GM04504 (cell line): ENCODE data around the gene SLC4A2.
"Not testable (repeated sequence)": the region's sequence is repeated elsewhere in the genome, so short reads cannot be mapped to it uniquely, and the experiment has no call there.

ENCODE experiments used
- DNase-seq: peaks from one replicate; pipeline ENCODE4 v3.0.0-alpha.2; 2012; ENCODE audit warnings: low read depth

Gene SLC4A2

GRCh38 chr7:151024435-151025056 is 34.8 kb upstream of the SLC4A2 start, which contains the start of gene ATG9B:
Gene ATG9B (minus strand): TSS chr7:151024494. CDS start chr7:151024423, 71 bp downstream.
- DNase-seq, result no peak

GRCh38 chr7:151025924-151026671 is 33.3 kb upstream of the SLC4A2 start:
- no peak for DNase-seq

GRCh38 chr7:151026771-151027727 is 32.3 kb upstream of the SLC4A2 start:
- not testable (repeated sequence) for DNase-seq

GRCh38 chr7:151027728-151028130 is 31.7 kb upstream of the SLC4A2 start:
- DNase-seq, result not testable (repeated sequence)

GRCh38 chr7:151028131-151028947 is 31.1 kb upstream of the SLC4A2 start, which contains the start of gene ABCB8:
Gene ABCB8 (plus strand): TSS chr7:151028450. CDS start chr7:151028516, 66 bp downstream.
- DNase-seq, result peak; percentile 99

GRCh38 chr7:151028948-151029501 is 30.4 kb upstream of the SLC4A2 start:
- DNase-seq, result no peak

GRCh38 chr7:151031011-151031410 is 28.4 kb upstream of the SLC4A2 start:
- no peak for DNase-seq

GRCh38 chr7:151032936-151033863 is 26.2 kb upstream of the SLC4A2 start:
- no peak for DNase-seq

GRCh38 chr7:151033864-151034249 is 25.5 kb upstream of the SLC4A2 start:
- DNase-seq, result no peak

- DNase-seq, result no peak
Observed at GRCh38 chr7:151034312-151035025, 24.9 kb upstream of the SLC4A2 start.

- no peak for DNase-seq
Observed at GRCh38 chr7:151035026-151035717, 24.2 kb upstream of the SLC4A2 start.

- DNase-seq, result no peak
Observed at GRCh38 chr7:151035902-151036301, 23.5 kb upstream of the SLC4A2 start.

- DNase-seq, result peak; percentile 63
Observed at GRCh38 chr7:151038951-151039849, 20.2 kb upstream of the SLC4A2 start.

GRCh38 chr7:151039850-151040548 is 19.4 kb upstream of the SLC4A2 start:
- DNase-seq, result no peak

GRCh38 chr7:151040616-151041375 is 18.6 kb upstream of the SLC4A2 start:
- DNase-seq, result no peak

GRCh38 chr7:151043449-151043848 is 15.9 kb upstream of the SLC4A2 start:
- DNase-seq, result not testable (repeated sequence)
